Testis (tissue), 3 donors: ENCODE data around the gene KIF1A. TPM values are rescaled to one million over a fixed set of nuclear protein-coding genes. Genes with fewer than 3 reads are reported as not detected.

Experiments
- DNase-seq: peaks from one replicate; pipeline ENCODE4 v3.0.0-alpha.2; 2019
- H3K27ac ChIP-seq, 2 donors: fragments of 200-600 bp; sonication (generic); one replicate each; pipeline ENCODE4 v1.5.1; 2019
- H3K27me3 ChIP-seq: fragments of 200-600 bp; sonication (generic); one replicate; pipeline ENCODE4 v1.5.1; 2019
- H3K36me3 ChIP-seq: fragments of 200-600 bp; sonication (generic); one replicate; pipeline ENCODE4 v1.5.1; 2017; ENCODE audit warnings: low read depth; ENCODE audit errors: missing control alignments
- H3K4me1 ChIP-seq: fragments of 200-600 bp; sonication (generic); one replicate; pipeline ENCODE4 v1.5.1; 2019
- H3K4me3 ChIP-seq, 2 donors: fragments of 200-600 bp; sonication (generic); one replicate each; pipeline ENCODE4 v1.5.1; 2017 to 2019
- H3K9me3 ChIP-seq: fragments of 200-600 bp; sonication (generic); one replicate; pipeline ENCODE4 v1.5.1; 2017
- POLR2A ChIP-seq: fragments of 450-650 bp; IDR thresholded peaks from one replicate; pipeline ENCODE4 v1.6.1; 2017; ENCODE audit warnings: antibody characterized with exemption, mild to moderate bottlenecking, moderate library complexity
- WGBS, 2 donors: methylation state at CpG; one replicate each; pipeline ENCODE4 v1.1.5; 2018; 5-methylcytosine and 5-hydroxymethylcytosine counted together
- intact Hi-C: fragments of 100-400 bp; cut with DNase I; formaldehyde crosslinking; loops from one replicate; pipeline ENCODE4 v1.15.1; 2023; ENCODE audit warnings: low total_unique reads
- polyA plus RNA-seq: library from polyadenylated mRNA; stranded (reverse); fragments of 350-450 nt; fragmentation: Illumina TruSeq; extraction: RNeasy Lipid Tissue Mini Kit (QIAGEN cat#74804); gene quantifications from one replicate; pipeline ENCODE4 v1.2.3, GENCODE V29; 2014; ENCODE audit warnings: low read depth, low replicate concordance; ENCODE audit not compliant: insufficient read depth
- total RNA-seq, 2 donors: library from RNA; depleted of rRNA; stranded (reverse); fragments of >200 nt; gene quantifications; one replicate each; pipeline ENCODE4 v1.2.3, GENCODE V29; 2016
- TF ChIP-seq, protein P1 (sequence below), 3 experiments: fragments of 450-650 bp in 2 of 3; fragments of 200-600 bp in 1 of 3; sonication (generic) in 1 of 3; IDR thresholded peaks; one replicate each; pipeline ENCODE4 v1.5.1; 2016 to 2019; ENCODE audit warnings: antibody characterized with exemption in 3 of 3, mild to moderate bottlenecking in 2 of 3, moderate library complexity in 1 of 3

Gene KIF1A
- total and polyA plus RNA-seq, 3 donors from 2014 or later = 33.5 to 42.1 (median 37.0) TPM

DNA sequence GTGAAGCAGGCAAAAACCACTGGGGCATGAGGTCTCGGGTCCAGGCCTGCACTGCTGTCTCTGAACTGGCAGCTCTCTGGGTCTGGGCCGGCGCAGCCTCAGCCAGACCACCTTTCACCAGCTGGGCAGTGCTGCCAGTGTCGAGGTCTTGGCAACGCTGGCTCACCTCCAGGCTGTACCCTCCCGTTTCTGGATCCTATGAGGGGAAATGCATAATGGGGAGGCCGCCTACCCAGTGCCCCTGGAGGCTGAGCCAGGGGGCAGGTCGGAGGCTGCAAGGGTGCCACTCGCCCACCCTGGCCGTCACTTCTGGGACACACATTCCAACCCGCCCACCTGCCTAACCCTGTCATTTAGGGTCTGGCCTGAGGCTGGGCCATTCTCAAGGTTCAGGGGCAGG is 24.6 kb downstream of the KIF1A start:
- H3K4me3 ChIP-seq = no peak overlapping the region
- no peaks in the 10 kb centered on the region for H3K27me3 ChIP-seq
- DNase-seq = no peak
- H3K9me3 ChIP-seq = no peaks in the 10 kb centered on the region
- TF ChIP-seq, protein P1, sequence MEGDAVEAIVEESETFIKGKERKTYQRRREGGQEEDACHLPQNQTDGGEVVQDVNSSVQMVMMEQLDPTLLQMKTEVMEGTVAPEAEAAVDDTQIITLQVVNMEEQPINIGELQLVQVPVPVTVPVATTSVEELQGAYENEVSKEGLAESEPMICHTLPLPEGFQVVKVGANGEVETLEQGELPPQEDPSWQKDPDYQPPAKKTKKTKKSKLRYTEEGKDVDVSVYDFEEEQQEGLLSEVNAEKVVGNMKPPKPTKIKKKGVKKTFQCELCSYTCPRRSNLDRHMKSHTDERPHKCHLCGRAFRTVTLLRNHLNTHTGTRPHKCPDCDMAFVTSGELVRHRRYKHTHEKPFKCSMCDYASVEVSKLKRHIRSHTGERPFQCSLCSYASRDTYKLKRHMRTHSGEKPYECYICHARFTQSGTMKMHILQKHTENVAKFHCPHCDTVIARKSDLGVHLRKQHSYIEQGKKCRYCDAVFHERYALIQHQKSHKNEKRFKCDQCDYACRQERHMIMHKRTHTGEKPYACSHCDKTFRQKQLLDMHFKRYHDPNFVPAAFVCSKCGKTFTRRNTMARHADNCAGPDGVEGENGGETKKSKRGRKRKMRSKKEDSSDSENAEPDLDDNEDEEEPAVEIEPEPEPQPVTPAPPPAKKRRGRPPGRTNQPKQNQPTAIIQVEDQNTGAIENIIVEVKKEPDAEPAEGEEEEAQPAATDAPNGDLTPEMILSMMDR (IDR thresholded peaks at IDR 0.05) = no peak
- no peak for TF ChIP-seq POLR2A
- no peaks in the 10 kb centered on the region for H3K36me3 ChIP-seq
- H3K4me1 ChIP-seq = peaks cover 19% of the 10 kb centered on the region
- intact Hi-C loops = no loop called here
- H3K27ac ChIP-seq = no peak overlapping the region
- WGBS, 2 donors = 90 to 97% methylated on average over 7 to 11 of the region's 11 CpGs

DNA sequence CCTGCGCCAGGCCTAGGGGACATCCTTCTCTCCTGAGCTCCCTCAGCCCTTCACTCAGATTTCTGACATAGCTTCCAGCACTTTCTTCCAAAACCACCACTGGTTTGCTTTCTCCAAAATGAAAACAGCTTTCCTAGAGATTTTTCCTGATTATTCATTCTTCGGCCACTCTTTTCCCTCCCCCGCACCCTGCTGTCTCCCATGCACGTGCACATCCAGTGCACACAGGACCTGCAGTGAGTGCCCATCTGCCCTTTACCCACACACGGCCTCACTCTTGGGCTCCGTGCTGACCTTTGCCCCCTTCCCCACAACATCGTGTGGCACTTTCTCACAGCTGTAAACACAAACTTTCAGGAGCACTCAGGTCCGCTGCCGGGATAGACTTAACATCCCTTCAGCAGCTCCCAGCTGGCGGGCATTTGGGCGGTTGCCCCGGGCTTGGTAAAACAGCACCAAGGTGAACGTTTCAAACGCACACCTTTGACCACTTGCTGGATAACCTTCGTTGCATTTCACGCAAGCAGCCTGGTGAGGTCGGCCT is 25.8 kb downstream of the KIF1A start:
- intact Hi-C loops = no loop called here
- peaks cover 17% of the 10 kb centered on the region for H3K4me1 ChIP-seq
- WGBS, 2 donors = 83 to 89% methylated on average over 17 of the region's 17 CpGs
- no peaks in the 10 kb centered on the region for H3K27me3 ChIP-seq
- no peak for DNase-seq
- H3K36me3 ChIP-seq = no peaks in the 10 kb centered on the region
- TF ChIP-seq, protein P1 (IDR thresholded peaks at IDR 0.05) = no peak
- no peak for TF ChIP-seq POLR2A
- H3K4me3 ChIP-seq = no peak overlapping the region
- no peak overlapping the region for H3K27ac ChIP-seq
- H3K9me3 ChIP-seq = no peaks in the 10 kb centered on the region

GRCh38 chr2:240793313-240794177 is 26.5 kb downstream of the KIF1A start:
- H3K36me3 ChIP-seq = no peaks in the 10 kb centered on the region
- no peaks in the 10 kb centered on the region for H3K9me3 ChIP-seq
- H3K4me1 ChIP-seq = peaks cover 12% of the 10 kb centered on the region
- intact Hi-C loops = no loop called here
- no peaks in the 10 kb centered on the region for H3K27me3 ChIP-seq
- DNase-seq = no peak
- H3K27ac ChIP-seq = no peak overlapping the region
- 88 to 90% methylated on average over 10 to 21 of the region's 21 CpGs for WGBS, 2 donors
- TF ChIP-seq, protein P1 (IDR thresholded peaks at IDR 0.05) = no peak
- TF ChIP-seq POLR2A = no peak
- no peak overlapping the region for H3K4me3 ChIP-seq

GRCh38 chr2:240792629-240793312 is 27.2 kb downstream of the KIF1A start:
- no peaks in the 10 kb centered on the region for H3K9me3 ChIP-seq
- no peaks in the 10 kb centered on the region for H3K36me3 ChIP-seq
- no peak overlapping the region for H3K4me3 ChIP-seq
- intact Hi-C loops = no loop called here
- peaks cover 12% of the 10 kb centered on the region for H3K4me1 ChIP-seq
- no peak for DNase-seq
- no peak overlapping the region for H3K27ac ChIP-seq
- TF ChIP-seq, protein P1 (IDR thresholded peaks at IDR 0.05) = no peak
- TF ChIP-seq POLR2A = no peak
- no peaks in the 10 kb centered on the region for H3K27me3 ChIP-seq
- 63 to 75% methylated on average over 17 to 19 of the region's 19 CpGs for WGBS, 2 donors
